Inferior parietal cortex (tissue), 1 donor: ENCODE measurements around the gene LIMA1.
A peak's percentile ranks its signal among the peaks of the same experiment; 100 is the strongest.
"Not testable (repeated sequence)": the region's sequence is repeated elsewhere in the genome, so short reads cannot be mapped to it uniquely, and the experiment has no call there.

Experiments
- DNase-seq: peaks from one replicate; pipeline ENCODE4 v3.0.0-alpha.2; 2016; ENCODE audit errors: extremely low spot score

LIMA1 gene

DNA sequence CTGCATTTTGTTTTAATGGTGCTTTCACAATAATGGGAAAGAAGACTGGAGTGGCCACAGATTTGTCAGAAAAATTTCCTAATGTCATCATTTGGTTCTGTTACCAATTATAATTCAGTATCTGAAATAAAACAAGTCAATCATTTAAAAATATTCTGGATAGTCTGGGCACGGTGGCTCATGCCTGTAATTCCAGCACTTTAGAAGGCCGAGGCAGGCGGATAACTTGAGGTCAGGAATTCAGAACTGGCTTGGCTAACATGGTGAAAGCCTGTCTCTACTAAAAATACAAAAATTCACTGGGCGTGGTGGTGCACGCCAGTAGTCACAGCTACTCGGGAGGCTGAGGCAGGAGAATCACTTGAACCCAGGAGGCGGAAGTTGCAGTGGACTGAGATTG lies 4.0 kb upstream of the LIMA1 start:
- no peak for DNase-seq

DNA sequence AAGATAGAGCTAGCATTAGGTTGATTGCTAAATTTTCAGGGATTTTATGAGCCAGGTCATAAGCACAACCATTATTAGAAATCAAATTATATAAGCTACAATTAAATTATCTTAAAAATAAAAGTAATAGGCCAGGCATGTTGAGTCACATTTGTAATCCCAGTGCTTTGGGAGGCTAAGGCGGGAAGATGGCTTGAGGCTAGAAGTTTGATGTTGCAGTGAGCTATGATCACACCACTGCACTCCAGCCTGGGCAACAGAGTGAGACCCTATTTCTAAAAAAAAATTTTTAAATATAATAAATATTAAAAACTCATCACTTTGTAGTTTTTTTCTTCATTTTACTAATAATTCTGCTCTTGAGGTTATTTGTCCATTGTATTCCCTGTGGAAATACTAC lies 1.9 kb upstream of the LIMA1 start:
- no peak for DNase-seq

DNA sequence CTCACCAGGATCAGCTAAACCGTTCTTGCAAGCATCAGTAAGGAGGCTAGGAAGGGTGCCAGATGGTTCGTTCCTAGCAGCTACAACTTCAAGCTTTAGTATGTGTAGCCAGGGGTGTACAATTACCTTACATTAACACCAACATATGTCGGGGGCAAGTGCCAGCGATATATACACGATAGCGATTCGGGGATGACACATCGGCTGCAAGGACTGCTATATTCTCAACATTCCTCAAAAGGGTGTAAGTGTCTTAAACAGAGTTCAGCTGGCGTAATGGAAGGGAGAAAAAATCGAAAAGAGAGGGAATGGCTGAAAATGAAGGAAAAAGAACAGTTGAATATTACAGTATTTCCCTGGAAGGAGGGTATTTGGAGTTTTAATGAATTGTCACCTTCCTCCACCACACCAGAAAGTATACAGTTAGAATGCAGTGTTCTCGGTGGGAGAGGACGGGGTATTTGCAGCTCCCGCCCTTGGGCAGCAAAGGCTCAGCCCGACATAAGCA lies 545 bp downstream of the LIMA1 start:
- DNase-seq, result peak; percentile 34

DNA sequence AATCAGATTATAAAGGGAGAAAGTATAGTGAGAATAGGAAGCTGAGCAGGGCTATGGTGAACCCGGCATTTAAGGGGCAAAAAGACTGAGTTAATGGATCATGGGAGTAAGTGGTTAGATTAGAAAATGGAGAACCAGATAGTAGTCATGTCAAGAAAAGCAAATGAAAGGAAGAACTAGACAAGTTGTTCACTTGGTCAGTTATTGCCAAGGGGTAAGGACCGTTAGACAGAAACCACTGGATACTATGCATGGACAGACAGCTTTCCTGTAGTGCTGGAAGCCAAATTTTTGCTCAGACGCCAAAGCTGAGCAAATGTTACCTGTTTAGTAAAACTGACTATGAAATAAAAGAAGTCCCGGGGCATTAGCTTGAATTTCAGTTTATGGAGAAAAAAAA lies 3.8 kb downstream of the LIMA1 start:
- no peak for DNase-seq

DNA sequence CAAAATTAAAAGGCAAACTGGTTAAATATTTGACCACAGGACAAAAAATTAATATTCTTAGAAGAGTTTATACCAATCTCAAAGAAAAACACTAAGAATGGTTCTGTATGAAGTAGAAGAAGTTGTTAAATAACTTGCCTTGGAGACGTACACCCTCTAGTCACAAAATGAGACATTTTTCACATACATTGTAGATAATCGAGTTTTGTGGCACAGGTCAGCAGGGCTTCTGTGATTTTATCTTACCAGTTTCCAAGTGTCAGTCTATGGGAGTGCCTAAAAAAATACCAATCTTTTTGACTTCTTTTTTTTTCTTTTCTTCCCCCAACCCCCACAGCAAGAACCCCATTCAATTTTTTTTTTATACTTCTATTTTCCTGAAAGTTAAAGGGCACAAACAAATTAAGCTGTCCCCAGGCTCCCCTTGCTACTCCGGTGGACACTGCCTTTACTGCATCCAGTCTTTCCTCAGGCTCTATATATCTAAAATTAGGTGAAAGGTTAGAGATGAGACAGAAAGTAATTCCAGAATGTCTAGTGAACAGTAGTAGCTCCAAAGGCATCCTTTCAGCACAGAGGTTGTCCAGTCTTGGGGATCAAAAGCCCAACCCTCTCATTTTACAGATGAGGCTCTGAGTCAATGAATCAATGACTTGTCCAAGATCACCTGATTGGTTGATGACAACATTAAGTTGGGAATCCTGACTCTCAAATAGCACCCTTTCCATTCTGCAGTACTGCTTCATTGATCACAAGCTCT lies 6.2 kb downstream of the LIMA1 start:
- no peak for DNase-seq

DNA sequence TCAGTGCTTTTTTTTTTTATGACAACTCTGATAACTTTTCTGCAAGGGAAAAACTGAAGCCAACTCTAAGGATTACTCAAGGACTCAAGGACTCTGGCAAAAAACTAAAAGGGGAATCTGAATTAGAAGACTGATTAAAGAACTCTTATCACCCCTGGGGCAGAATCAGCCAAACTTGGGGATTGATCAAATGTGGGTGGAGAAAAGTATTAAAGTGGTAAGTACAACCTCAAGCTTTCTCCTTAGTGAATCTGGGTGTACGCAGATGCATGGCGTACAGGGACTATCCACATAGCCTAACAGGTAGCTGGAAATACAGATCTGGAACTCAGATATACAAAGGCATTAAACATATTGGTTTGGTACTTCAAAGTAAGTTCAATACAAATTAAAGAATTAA lies 7.3 kb downstream of the LIMA1 start:
- DNase-seq, result no peak

DNA sequence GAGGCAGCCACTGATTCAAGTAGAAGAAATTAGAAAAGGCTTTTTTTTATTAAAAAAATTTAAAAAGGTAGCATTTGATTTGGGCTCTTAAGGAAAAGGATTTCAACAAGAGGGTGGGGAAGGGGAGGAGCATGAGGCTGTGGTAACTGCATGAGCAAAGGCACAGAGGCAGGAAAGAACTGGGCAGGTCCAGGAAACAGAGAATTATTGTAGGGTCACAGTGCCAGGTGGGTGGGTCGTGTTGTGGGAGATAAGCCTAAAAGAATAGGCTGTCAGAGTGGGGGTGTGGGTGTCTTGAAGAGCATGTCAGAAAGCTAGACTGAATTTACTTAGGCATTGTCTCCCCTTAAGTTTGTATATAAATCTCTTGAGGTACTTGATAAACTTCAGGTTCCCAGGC lies 7.8 kb downstream of the LIMA1 start:
- DNase-seq, result no peak

DNA sequence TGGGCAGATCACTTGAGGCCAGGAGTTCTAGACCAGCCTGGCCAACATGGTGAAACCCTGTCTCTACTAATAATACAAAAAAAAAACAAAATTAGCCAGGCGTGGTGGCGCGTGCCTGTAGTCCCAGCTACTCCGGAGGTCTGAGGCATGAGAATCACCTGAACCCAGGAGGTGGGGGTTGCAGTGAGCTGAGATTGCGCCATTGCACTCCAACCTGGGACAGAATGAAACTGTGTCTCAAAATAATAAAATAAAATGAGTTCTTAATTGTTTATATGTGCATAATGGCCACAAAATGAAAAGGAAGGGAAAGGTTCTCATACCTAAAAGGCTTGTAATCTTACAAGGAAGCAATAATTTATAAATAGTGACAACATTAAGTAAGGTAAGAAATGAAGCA lies 8.2 kb downstream of the LIMA1 start:
- DNase-seq, result not testable (repeated sequence)

DNA sequence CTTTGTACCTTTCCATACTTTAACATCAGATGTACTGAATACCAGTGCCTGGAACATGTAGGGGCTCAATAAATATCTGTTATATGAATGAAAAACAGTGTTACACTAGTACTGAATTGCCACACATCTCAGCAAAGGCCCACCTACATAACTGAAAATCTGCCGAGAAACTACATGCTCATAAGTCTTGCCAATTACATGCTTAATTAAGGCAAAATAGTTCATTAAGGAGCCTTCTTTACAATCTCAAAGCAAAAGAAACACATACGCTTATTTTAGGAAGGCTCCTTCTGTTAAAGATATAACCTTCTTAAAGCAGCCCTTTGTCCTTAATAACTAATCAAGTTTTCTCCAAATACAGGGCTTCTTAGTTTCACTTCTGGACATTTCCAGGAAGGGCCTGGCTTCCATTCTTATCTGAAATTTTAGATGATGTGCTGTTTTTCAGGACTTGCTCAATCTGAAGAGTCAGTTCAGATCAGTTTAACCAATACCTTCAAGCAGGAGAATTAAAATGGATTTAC lies 11.5 kb downstream of the LIMA1 start:
- no peak for DNase-seq

DNA sequence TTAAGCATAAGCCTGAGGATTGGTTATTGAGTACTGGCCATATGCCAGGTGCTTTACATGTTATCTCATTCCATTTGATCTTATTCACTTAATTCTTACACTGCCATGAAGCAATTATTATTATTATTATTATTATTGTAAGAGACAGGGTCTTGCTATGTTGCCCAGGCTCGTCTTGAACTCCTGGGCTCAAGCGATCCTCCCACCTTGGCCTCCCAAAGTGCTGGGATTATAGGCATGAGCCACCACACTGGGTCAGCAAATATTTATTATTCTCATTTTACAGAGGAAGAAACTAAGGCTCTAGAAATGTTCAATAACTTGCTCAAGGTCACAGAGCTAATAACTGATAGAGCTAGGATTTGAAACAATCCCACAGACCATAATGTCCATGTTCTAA lies 14.8 kb downstream of the LIMA1 start:
- no peak for DNase-seq

DNA sequence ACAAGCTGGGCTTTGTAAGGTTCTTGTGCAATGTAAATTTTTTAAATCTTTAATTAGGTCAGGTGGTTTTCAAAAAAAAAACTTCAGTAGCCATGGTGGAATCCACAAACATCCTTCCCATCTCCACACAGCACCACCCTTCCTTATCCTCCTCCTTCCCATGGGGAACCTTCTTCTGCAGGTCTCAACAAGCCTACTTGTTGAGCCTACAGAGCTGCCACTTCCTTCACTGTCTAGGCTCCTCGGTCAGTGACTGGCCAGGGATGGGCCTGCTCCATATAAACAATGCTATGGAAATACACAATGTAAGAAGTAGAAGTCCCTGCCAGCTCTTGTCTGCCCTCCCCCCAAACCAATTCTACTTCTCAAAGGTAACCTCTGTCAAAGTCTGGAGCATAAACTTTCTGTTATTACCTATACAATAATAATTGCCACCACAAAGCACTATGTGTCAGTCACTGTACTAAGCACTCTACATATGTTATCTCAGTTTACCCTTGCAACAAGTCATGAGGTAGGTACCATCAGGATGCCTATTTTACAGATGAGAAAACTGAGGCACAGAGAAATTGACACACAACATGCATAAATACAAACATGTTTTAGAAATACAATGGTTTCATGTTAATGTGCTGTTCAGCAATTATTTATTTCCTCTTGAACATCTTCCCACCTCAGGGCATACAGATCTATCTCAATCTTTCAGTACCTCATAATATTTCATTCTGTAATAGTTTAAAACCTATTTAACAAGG lies 17.4 kb downstream of the LIMA1 start:
- DNase-seq, result no peak

DNA sequence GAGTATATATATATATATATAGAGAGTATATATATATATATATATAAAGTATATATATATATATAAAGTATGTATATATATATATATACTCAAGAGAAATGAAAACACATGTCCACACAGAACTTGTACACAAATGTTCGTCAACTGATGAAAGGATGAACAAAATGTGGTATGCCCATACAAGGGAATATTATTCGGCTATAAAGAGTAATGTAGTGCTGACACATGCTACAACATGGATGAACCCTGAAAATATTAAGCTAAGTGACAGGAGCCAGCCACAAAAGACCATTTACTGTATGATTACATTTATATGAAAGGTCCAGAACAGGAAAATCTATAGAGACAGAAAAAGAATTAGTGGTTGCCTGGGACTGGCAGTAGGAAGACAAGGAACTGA lies 19.5 kb downstream of the LIMA1 start:
- no peak for DNase-seq

DNA sequence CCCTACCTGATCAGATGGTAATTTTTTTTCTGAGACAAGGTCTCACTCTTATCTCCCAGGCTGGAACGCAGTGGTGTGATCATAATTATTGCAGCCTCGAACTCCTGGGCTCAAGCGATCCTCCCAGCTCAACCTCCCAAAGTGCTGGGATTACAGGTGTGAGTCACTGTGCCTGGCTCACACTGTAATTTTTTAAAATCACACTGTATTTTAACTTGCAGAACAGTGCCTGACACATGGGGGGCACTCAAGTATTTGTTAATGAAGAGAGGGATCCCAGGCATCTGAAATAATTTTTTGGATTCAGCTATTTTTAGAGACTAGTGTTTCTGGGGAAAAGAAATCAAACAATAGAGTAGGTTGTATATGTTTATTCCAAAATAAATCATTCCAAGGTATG lies 21.7 kb downstream of the LIMA1 start:
- no peak for DNase-seq

DNA sequence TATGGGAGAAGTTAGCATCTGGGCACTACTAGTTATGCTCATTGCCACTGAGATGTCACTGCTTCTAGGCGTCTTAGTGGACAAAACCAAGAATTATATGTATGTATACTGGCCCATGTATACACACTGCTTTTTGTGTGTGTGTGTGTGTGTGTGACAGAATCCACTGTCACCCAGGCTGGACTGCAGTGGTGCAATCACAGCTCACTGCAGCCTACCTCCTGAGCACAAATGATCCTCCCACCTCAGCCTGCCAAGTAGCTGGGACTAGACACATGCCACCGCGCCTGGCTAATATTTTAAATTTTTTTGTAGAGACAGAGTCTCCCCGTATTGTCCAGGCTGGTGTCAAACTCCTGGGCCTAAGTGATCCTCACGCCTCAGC lies 25.2 kb downstream of the LIMA1 start:
- DNase-seq, result no peak

DNA sequence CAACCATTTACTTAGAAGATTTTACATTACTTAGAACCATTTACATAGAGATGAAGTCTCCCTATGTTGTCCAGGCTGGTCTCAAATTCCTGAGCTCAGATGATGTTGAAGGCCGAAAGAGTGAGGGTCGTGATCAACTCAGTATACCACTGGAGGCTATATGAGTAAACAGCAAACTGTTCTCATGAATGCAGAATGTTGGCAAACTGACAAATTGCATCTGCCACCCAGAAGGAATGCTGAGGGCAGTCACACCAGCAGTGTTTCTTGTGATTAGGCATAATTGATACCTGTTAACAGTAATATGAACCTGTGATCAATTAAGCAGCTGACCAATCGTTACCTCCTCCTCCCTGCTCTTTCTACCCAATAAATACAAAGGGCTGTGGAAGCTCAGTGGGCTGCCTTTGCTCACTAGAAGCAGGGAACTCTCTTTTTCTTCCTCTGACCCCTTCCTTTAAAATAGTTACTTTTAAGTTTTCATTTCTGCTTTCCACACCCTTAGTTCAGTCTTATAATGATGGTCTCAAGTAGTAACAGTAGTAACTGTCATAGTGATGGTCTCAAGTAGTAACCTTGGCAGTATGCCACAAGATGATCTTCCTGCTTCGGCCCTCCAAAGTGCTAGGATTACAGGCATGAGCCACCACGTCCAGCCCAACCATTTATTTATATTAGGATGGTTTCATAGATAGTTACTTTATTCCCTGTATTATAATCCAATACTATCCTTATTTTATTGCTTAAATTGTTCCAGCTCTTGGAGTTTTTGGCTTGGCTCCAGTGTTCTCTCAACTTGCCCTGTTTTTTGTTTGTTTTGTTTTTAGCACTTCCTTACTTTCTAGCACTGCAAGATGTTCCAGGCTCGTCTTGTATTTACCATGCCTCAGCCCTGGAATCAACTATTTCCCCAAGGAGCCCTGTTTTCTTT lies 25.8 kb downstream of the LIMA1 start:
- no peak for DNase-seq

DNA sequence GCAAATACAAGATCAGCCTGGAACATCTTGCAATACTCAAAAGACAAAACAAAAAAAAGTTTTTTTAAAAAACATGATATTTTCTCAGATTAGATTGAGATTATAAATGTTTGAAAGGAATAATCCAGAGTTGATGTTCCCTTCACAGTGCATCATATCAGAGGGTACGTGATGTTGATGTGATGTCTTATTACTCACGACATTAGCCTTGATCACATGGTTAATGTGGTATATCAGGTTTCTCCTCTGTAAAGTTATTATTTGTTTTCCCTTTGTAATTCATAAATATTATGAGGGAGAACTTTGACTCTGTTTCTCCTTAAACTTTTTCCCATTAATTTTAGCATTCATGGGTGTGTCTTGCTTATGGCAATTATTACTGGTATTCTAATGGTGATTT lies 26.6 kb downstream of the LIMA1 start:
- DNase-seq, result no peak

DNA sequence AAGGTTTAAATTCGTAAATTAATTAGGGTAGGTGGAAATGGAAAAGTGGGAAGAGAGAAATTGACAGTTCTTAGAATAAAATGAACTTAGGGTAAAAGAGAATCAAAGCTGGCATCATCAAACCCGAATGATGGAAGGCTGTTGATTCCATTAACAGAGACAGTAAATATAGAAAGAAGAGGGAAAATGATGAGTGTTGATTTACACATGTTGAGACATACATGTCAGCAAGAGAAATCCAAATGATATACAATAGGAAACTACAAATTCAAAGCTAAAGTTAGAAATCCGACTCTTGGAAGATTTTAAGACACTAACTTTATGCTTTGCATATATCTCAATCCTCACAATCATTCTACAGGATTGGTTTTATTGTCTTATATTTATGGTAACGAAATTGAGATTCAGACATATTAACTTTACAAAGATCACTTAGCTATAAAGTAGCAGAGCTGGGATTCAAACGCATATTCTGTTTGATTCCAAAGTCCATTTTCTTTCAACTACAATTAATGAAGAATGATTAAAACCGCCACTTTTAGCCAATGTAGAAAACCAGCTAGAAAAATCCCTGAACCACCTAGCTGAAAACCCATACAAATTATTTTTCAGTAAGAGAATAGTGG lies 30.2 kb downstream of the LIMA1 start:
- no peak for DNase-seq

DNA sequence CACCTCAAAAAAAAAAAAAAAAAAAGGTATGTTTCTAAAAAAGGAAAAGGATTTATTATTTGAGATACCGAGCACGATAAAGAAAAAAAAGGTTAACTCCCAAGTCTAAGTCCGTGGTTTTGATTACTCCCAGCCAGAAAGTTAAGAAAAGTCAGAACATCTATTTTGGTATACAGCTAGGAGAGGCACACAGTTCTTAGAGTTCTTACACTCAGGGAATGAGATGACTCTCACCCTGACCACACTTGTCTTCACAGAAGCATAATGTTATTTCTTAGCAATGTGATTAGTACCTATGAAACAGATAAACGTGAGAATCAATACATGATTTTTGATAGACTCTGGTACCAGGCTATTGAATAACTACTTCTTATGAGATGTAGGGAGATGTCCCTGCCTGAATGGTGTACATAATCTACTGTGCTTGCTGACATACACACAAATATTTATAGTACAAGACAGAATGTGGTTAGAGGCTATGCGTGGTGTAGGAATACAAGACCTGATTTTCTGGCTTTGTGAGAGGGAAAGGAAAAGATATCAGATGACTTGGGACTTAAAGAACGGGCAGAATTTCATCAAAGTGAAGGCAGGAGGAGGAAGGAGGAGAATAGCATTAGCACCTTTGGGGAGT lies 31.6 kb downstream of the LIMA1 start:
- DNase-seq, result no peak

DNA sequence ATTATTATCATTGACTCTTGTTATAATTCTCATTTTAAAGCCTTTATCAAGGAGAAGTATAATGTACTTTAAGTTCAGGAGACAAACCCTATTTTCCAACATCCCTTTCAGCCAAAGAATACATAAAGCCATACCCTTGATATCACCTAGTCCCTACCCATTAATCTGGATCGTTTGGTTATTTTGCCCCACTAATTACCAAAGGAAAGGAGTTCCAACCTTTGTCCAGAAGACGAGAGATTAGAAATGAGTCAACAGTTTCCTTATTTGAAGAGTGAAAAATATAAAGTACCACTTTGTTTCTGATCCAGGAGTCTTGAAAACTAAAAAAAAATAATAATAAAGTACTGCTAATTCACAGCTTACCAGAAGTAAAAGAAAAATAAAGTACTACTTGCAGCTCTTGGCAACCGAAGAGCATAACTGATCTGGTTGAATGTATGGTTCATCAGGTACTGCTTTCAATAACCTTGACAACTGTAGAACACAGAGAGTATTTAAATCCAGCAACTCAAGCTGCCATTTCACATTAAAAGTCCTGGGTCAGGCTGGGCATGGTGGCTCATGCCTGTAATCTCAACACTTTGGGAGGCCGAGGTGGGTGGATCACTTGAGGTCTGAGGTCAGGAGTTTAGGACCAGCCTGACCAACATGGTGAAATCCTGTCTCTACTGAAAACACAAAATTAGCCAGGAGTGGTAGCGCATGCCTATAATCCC lies 33.7 kb downstream of the LIMA1 start:
- no peak for DNase-seq

DNA sequence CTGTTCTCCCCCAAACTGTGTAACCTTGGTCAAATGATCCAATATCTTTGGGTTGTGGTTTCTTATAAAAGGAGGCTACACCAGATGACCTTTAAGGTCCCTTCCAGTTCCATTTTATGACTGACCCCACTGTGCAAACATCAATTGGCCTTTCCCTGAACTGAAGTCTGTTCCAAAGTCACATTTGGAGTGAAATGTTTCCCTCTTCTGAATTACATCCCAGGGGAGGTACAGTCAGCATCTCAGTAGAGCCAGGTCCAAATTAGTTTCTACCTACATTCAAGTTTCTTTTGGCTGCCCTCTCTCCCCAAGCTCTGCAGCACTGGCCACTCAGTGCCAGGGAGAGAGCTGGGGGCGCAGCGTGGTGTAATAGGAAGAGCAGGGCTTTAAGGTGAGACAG lies 34.4 kb downstream of the LIMA1 start:
- DNase-seq, result no peak
